GM21447 (cell line): Measurements from ENCODE around the gene WFIKKN2.

Experiments
- ATAC-seq: cut with Tn5 transposase; IDR thresholded peaks from one replicate; pipeline ENCODE4 v1.9.1; 2021; ENCODE audit not compliant: unreplicated experiment

The WFIKKN2 gene

GRCh38 chr17:50834429-50835300 lies 721 bp upstream of the WFIKKN2 start:
- ATAC-seq: no peak

- ATAC-seq: no peak
Observed at GRCh38 chr17:50836826-50837225, 1.4 kb downstream of the WFIKKN2 start.

- no peak for ATAC-seq
Observed at GRCh38 chr17:50837286-50837979, 2.0 kb downstream of the WFIKKN2 start.

- ATAC-seq: no peak
Observed at GRCh38 chr17:50837980-50838954, 2.9 kb downstream of the WFIKKN2 start.

GRCh38 chr17:50839591-50840310 lies 4.4 kb downstream of the WFIKKN2 start:
- no peak for ATAC-seq

GRCh38 chr17:50840311-50840851 lies 5.0 kb downstream of the WFIKKN2 start:
- no peak for ATAC-seq

GRCh38 chr17:50841277-50841948 lies 6.0 kb downstream of the WFIKKN2 start:
- ATAC-seq: no peak

- ATAC-seq: no peak
Observed at GRCh38 chr17:50841949-50842354, 6.6 kb downstream of the WFIKKN2 start.

GRCh38 chr17:50842506-50843149 lies 7.2 kb downstream of the WFIKKN2 start:
- ATAC-seq: no peak

- ATAC-seq: no peak
Observed at GRCh38 chr17:50843150-50843905, 7.9 kb downstream of the WFIKKN2 start.

GRCh38 chr17:50844117-50844700 lies 8.8 kb downstream of the WFIKKN2 start:
- no peak for ATAC-seq

GRCh38 chr17:50845240-50846147 lies 10.1 kb downstream of the WFIKKN2 start:
- no peak for ATAC-seq

- no peak for ATAC-seq
Observed at GRCh38 chr17:50847566-50847965, 12.2 kb downstream of the WFIKKN2 start.

GRCh38 chr17:50848039-50848438 lies 12.7 kb downstream of the WFIKKN2 start:
- no peak for ATAC-seq

- ATAC-seq: no peak
Observed at GRCh38 chr17:50848711-50849110, 13.3 kb downstream of the WFIKKN2 start.

- ATAC-seq: no peak
Observed at GRCh38 chr17:50850640-50851039, 15.3 kb downstream of the WFIKKN2 start.

GRCh38 chr17:50853015-50853615 lies 17.7 kb downstream of the WFIKKN2 start:
- ATAC-seq: no peak
